GM21786 (cell line): ENCODE measurements around the gene CNNM3.

Experiments used
- ATAC-seq: cut with Tn5 transposase; IDR thresholded peaks from one replicate; pipeline ENCODE4 v1.9.1; 2021; ENCODE audit not compliant: unreplicated experiment

Gene CNNM3

GRCh38 chr2:96838345-96839292, 22.6 kb downstream of the CNNM3 start:
- ATAC-seq: peak; percentile 7

GRCh38 chr2:96839293-96839874, 23.3 kb downstream of the CNNM3 start:
- peak; percentile 71 for ATAC-seq

GRCh38 chr2:96839875-96840850, 24.1 kb downstream of the CNNM3 start:
- ATAC-seq: peak; percentile 5

GRCh38 chr2:96841701-96842495, 25.8 kb downstream of the CNNM3 start:
- ATAC-seq: no peak

- no peak for ATAC-seq
Observed at GRCh38 chr2:96842600-96842999, 26.5 kb downstream of the CNNM3 start.

- ATAC-seq: no peak
Observed at GRCh38 chr2:96843538-96844268, 27.6 kb downstream of the CNNM3 start, which contains the start of gene ANKRD23. TSS of gene ANKRD23 (minus strand) at chr2:96844021. CDS start at chr2:96843992, 29 bp downstream.

- ATAC-seq: no peak
Observed at GRCh38 chr2:96844405-96844808, 28.3 kb downstream of the CNNM3 start.

- no peak for ATAC-seq
Observed at GRCh38 chr2:96846825-96847224, 30.8 kb downstream of the CNNM3 start.

- ATAC-seq: no peak
Observed at GRCh38 chr2:96847586-96847985, 31.5 kb downstream of the CNNM3 start.

GRCh38 chr2:96848264-96848663, 32.2 kb downstream of the CNNM3 start:
- ATAC-seq: no peak

- no peak for ATAC-seq
Observed at GRCh38 chr2:96852667-96853066, 36.6 kb downstream of the CNNM3 start.

- no peak for ATAC-seq
Observed at GRCh38 chr2:96853321-96853720, 37.3 kb downstream of the CNNM3 start.

- ATAC-seq: peak; percentile 18
Observed at GRCh38 chr2:96856776-96857666, 41.0 kb downstream of the CNNM3 start.

GRCh38 chr2:96857667-96858372, 41.8 kb downstream of the CNNM3 start, which contains the start of gene ANKRD39:
TSS of gene ANKRD39 (minus strand) at chr2:96858016. CDS start at chr2:96857987, 29 bp downstream.
- peak; percentile 91 for ATAC-seq

- ATAC-seq: no peak
Observed at GRCh38 chr2:96859099-96859649, 43.1 kb downstream of the CNNM3 start.

GRCh38 chr2:96859681-96860064, 43.6 kb downstream of the CNNM3 start:
- no peak for ATAC-seq
